ENCODE results near the gene RRAGB.
"Not testable (repeated sequence)": the region's sequence is repeated elsewhere in the genome, so short reads cannot be mapped to it uniquely, and the experiment has no call there.

Gene RRAGB

GRCh38 chrX:55767100-55767499, 49.6 kb downstream of the RRAGB start:
- DNase-seq (ENCODE audit: low read depth in 2 of 2): no peak

DNA sequence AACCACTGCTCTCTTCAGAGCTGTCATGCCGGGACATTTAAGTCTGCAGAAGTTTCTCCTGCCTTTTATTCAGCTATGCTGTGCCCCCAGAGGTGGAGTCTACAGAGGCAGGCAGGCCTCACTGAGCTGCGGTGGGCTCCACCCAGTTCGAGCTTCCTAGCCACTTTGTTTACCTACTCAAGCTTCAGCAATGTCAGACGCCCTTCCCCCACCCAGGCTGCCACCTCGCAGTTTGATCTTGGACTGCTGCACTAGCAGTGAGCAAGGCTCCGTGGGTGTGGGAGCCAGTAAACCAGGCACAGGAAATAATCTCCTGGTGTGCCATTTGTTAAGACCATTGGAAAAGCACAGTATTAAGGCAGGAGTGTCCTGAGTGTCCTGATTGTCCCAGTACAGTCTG, 56.9 kb downstream of the RRAGB start:
- DNase-seq (ENCODE audit: low read depth in 2 of 2): not testable (repeated sequence)

DNA sequence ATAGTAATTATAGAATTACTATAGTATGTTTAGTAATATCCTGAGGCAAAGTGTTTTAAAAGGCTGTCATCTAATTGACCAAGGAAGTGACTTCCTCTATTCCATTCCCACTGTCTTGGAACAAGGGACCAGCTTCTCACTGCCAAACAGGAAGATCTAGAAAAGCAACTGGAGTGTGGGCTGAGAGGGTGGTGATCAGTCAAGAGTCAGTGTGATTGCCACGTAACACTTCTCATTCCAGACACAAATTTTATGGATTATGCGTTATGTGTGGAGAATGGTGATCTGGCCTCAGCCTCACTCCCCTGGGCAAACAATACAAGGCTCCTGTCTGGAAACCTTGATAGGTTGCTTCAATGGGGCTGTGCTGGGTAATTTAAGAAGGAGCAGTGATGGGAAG, 60.0 kb downstream of the RRAGB start:
- no peak for DNase-seq (ENCODE audit: low read depth in 2 of 2)

- DNase-seq (ENCODE audit: low read depth in 2 of 2): no peak
These were observed 60.8 kb downstream of the RRAGB start for GRCh38 chrX:55778322-55778721.

GRCh38 chrX:55783723-55784122, 66.2 kb downstream of the RRAGB start:
- no peak for DNase-seq (ENCODE audit: low read depth in 2 of 2)

GRCh38 chrX:55787063-55787462, 69.5 kb downstream of the RRAGB start:
- DNase-seq (ENCODE audit: low read depth in 2 of 2): no peak

GRCh38 chrX:55787727-55788126, 70.2 kb downstream of the RRAGB start:
- no peak for DNase-seq (ENCODE audit: low read depth in 2 of 2)

DNA sequence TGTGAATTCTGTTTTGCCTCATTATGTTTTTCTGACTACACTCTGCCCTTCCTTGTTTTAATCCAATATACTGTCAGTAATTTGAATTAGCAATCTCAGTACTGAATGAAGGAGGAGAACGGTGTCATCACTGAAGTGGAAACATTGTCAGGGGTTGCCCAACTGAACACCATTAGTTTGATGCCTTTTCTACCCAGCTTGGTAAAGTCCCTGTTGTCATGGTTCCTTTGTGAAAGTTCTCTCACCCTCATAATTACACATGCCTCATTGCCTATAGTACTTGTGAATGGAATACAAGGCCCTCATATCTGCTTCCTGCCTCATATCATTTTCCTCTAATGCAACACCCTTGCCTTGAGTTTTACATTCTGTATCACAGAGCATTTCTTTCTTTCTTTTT, 76.9 kb downstream of the RRAGB start:
- no peak for DNase-seq (ENCODE audit: low read depth in 2 of 2)

DNA sequence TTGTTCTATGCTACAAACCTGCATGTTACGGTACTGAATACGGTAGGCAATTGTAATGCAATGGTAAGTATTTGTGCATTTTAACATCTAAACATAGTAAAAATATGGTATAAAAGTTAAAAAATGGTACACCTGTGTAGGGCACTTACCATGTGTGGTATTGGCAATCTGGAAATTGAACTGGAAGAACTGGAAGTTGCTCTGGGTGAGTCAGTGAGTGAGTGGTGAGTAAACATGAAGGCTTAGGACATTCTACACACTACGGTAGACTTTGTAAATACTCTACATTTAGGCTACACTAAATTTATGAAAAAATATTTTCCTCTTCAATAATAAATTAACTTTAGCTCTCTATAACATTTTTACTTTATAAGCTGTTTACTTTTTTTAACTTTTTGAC, 78.9 kb downstream of the RRAGB start:
- no peak for DNase-seq (ENCODE audit: low read depth in 2 of 2)

- DNase-seq (ENCODE audit: low read depth in 2 of 2): no peak
These were observed 84.3 kb downstream of the RRAGB start for GRCh38 chrX:55801811-55802210.
